H9 (cell line): Measurements from ENCODE around the gene CTNNB1. TPM values are rescaled to one million over a fixed set of nuclear protein-coding genes. Genes with fewer than 3 reads are reported as not detected.

ENCODE experiments used
- DNase-seq: peaks from one replicate; pipeline ENCODE4 v3.0.0-alpha.2; 2017
- H2AFZ ChIP-seq: one replicate; pipeline ENCODE4 v1.6.1; 2013; ENCODE audit warnings: mild to moderate bottlenecking, low read length, control low read depth, moderate library complexity
- H2AK5ac ChIP-seq: 2 replicates; pipeline ENCODE4 v1.6.1; 2013; ENCODE audit warnings: low read length, control low read depth, mixed read lengths; ENCODE audit not compliant: insufficient read length
- H2BK120ac ChIP-seq: one replicate; pipeline ENCODE4 v1.6.1; 2013; ENCODE audit warnings: low read depth, mild to moderate bottlenecking, low read length, control low read depth, inconsistent platforms; ENCODE audit not compliant: poor library complexity, severe bottlenecking
- H2BK12ac ChIP-seq: 2 replicates; pipeline ENCODE4 v1.6.1; 2013; ENCODE audit warnings: low read length, control low read depth, mixed read lengths, low read depth; ENCODE audit not compliant: insufficient read length
- H2BK15ac ChIP-seq: 2 replicates; pipeline ENCODE4 v1.6.1; 2013; ENCODE audit warnings: low read depth, low read length, control low read depth
- H2BK20ac ChIP-seq: one replicate; pipeline ENCODE4 v1.6.1; 2013; ENCODE audit warnings: low read depth, mild to moderate bottlenecking, low read length, control low read depth, inconsistent platforms; ENCODE audit not compliant: poor library complexity, severe bottlenecking
- H2BK5ac ChIP-seq: 2 replicates; pipeline ENCODE4 v1.6.1; 2013; ENCODE audit warnings: low read length, control low read depth, mixed read lengths; ENCODE audit not compliant: insufficient read length
- H3K14ac ChIP-seq: 2 replicates; pipeline ENCODE4 v1.6.1; 2013; ENCODE audit warnings: low read length, control low read depth; ENCODE audit not compliant: insufficient read depth
- H3K18ac ChIP-seq: 2 replicates; pipeline ENCODE4 v1.6.1; 2013; ENCODE audit warnings: low read depth, mild to moderate bottlenecking, mixed read lengths, low read length, control low read depth; ENCODE audit not compliant: insufficient read length
- H3K23ac ChIP-seq: 2 replicates; pipeline ENCODE4 v1.6.1; 2013; ENCODE audit warnings: low read length, control low read depth, mixed read lengths, low read depth; ENCODE audit not compliant: insufficient read length
- H3K23me2 ChIP-seq: 2 replicates; pipeline ENCODE4 v1.6.1; 2013; ENCODE audit warnings: low read depth, mild to moderate bottlenecking, mixed read lengths, low read length, control low read depth; ENCODE audit not compliant: insufficient read length, poor library complexity, severe bottlenecking
- H3K27ac ChIP-seq: 2 replicates; pipeline ENCODE4 v1.5.1; 2013; ENCODE audit warnings: low read length, control low read depth, mixed read lengths, low read depth; ENCODE audit not compliant: insufficient read length
- H3K27me3 ChIP-seq: 2 replicates; pipeline ENCODE4 v1.6.1; 2013; ENCODE audit warnings: low read length, control low read depth, inconsistent platforms; ENCODE audit not compliant: insufficient read depth
- H3K4ac ChIP-seq: 2 replicates; pipeline ENCODE4 v1.6.1; 2013; ENCODE audit warnings: low read depth, mild to moderate bottlenecking, control low read depth, inconsistent platforms, low read length, moderate library complexity
- H3K4me1 ChIP-seq: 2 replicates; pipeline ENCODE4 v1.6.1; 2013; ENCODE audit warnings: low read length, control low read depth, inconsistent platforms; ENCODE audit not compliant: insufficient read depth
- H3K4me2 ChIP-seq: 2 replicates; pipeline ENCODE4 v1.6.1; 2013; ENCODE audit warnings: low read length, control low read depth, mixed read lengths; ENCODE audit not compliant: insufficient read length, insufficient read depth
- H3K56ac ChIP-seq: 2 replicates; pipeline ENCODE4 v1.6.1; 2013; ENCODE audit warnings: low read depth, mild to moderate bottlenecking, mixed read lengths, low read length, control low read depth; ENCODE audit not compliant: insufficient read length
- H3K79me1 ChIP-seq: 2 replicates; pipeline ENCODE4 v1.6.1; 2013; ENCODE audit warnings: low read depth, mild to moderate bottlenecking, moderate library complexity, low read length, control low read depth, inconsistent platforms; ENCODE audit not compliant: insufficient read depth, poor library complexity, severe bottlenecking
- H3K79me2 ChIP-seq: 2 replicates; pipeline ENCODE4 v1.6.1; 2013; ENCODE audit warnings: low read length, control low read depth, inconsistent platforms; ENCODE audit not compliant: insufficient read depth
- H3K9ac ChIP-seq: 2 replicates; pipeline ENCODE4 v1.6.1; 2013; ENCODE audit warnings: low read length, control low read depth, mixed read lengths; ENCODE audit not compliant: insufficient read length; ENCODE audit errors: extremely low read depth
- H3K9me3 ChIP-seq: one replicate; pipeline ENCODE4 v1.6.1; 2013; ENCODE audit warnings: low read depth, low read length, inconsistent platforms; ENCODE audit not compliant: control insufficient read depth
- H3T11ph ChIP-seq: one replicate; pipeline ENCODE4 v1.6.1; 2013; ENCODE audit warnings: mild to moderate bottlenecking, low read length, control low read depth, inconsistent platforms
- H4K20me1 ChIP-seq: one replicate; pipeline ENCODE4 v1.6.1; 2013; ENCODE audit not compliant: control insufficient read depth, insufficient read length, insufficient read depth
- H4K5ac ChIP-seq: 2 replicates; pipeline ENCODE4 v1.6.1; 2013; ENCODE audit warnings: low read depth, mild to moderate bottlenecking, mixed read lengths, low read length, control low read depth; ENCODE audit not compliant: insufficient read length
- H4K8ac ChIP-seq: replicated peaks from 2 replicates; pipeline ENCODE4 v1.6.1; 2013; ENCODE audit warnings: low read length, control low read depth, mixed read lengths, low read depth; ENCODE audit not compliant: insufficient read length
- H4K91ac ChIP-seq: 2 replicates; pipeline ENCODE4 v1.6.1; 2013; ENCODE audit warnings: low read depth, mild to moderate bottlenecking, moderate library complexity, mixed read lengths, low read length, control low read depth; ENCODE audit not compliant: insufficient read length
- H3K27ac Mint-ChIP-seq, 3 experiments: 2 replicates in 2 of 3; 3 replicates in 1 of 3; pipeline ENCODE4 v1.8.0; 2020 to 2021; ENCODE audit warnings: mixed read lengths in 3 of 3, mild to moderate bottlenecking in 1 of 3, moderate library complexity in 1 of 3
- H3K27me3 Mint-ChIP-seq: 2 replicates; pipeline ENCODE4 v1.8.0; 2021; ENCODE audit warnings: low read depth, mild to moderate bottlenecking, moderate library complexity, mixed read lengths
- H3K36me3 Mint-ChIP-seq, 3 experiments: 2 replicates in 2 of 3; 3 replicates in 1 of 3; pipeline ENCODE4 v1.8.0; 2020 to 2021; ENCODE audit warnings: low read depth in 3 of 3, mixed read lengths in 3 of 3; ENCODE audit not compliant: insufficient read depth in 1 of 3
- H3K4me1 Mint-ChIP-seq, 2 experiments: 2 replicates each; pipeline ENCODE4 v1.8.0; 2020; ENCODE audit warnings: mixed read lengths in 2 of 2
- H3K4me3 Mint-ChIP-seq, 2 experiments: 2 replicates in 1 of 2; 3 replicates in 1 of 2; pipeline ENCODE4 v1.8.0; 2020 to 2021; ENCODE audit warnings: mild to moderate bottlenecking in 2 of 2, mixed read lengths in 2 of 2, moderate library complexity in 1 of 2
- H3K9me3 Mint-ChIP-seq, 2 experiments: 2 replicates in 1 of 2; 3 replicates in 1 of 2; pipeline ENCODE4 v1.8.0; 2020; ENCODE audit warnings: mild to moderate bottlenecking in 2 of 2, mixed read lengths in 2 of 2, moderate library complexity in 1 of 2
- WGBS: extraction: QIAGEN DNeasy Blood & Tissue Kit; methylation state at CpG from one replicate; pipeline ENCODE4 v1.1.7; 2013; ENCODE audit warnings: missing lambda C conversion rate, low lambda C conversion rate, mixed read lengths; ENCODE audit not compliant: insufficient read length; ENCODE audit errors: extremely low coverage; 5-methylcytosine and 5-hydroxymethylcytosine counted together
- total RNA-seq: library from RNA; stranded (reverse); gene quantifications from 2 replicates; pipeline ENCODE4 v1.2.1, GENCODE V29; 2021
- TF ChIP-seq, protein P1 (sequence below): fragments of 200-600 bp; sonication (generic); conservative IDR thresholded peaks from 3 replicates; pipeline ENCODE4 v1.8.0; 2021; ENCODE audit warnings: antibody characterized with exemption, mild to moderate bottlenecking

Gene CTNNB1
- total RNA-seq, 1 experiment from 2014 or later: 500 TPM

DNA sequence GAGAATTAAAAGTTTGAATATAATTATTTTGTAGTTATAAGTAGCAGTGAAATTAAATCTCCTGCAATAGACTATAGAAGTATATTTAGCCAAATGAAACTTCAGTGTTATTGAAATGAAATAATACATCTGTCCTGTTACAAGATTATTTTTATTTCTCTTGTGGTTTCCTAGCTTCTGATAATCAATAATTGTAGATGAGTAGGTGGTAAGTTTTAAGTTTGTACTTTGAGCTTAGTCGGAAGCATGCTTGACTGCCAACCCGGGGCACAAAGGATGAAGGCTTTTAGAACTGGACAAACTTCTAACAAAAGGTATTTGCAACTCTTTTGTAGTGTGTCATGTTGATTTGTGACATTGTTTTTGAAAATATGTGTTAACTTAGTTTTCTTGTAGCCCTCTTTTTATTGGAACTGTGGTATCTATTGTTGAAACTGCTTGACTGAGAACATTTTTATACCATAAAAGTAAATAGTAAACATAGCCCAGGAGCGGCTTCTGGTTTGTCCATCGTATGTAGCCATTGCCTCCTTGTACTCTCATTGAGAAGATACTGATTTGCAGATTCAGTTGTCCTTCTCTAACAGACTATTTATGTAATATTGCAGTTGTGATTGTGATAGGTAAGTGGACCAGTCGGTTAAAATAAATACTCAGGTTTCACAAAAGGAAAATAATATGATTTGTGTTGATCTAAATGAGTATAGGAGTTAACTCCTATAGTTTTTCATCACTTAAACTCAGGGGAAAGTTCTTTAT is 2.9 kb downstream of the CTNNB1 start:
- Histone ChIP-seq H3K79me1 (no peaks in the 10 kb centered on the region), H3K14ac (no peak overlapping the region), H3K56ac (no peak overlapping the region), H4K20me1 (no peaks in the 10 kb centered on the region), H4K8ac (no peak overlapping the region), H3K4ac (no peak overlapping the region), H4K5ac (no peak overlapping the region), H3K9me3 (no peaks in the 10 kb centered on the region), H2BK15ac (no peak overlapping the region), H3K18ac (no peak overlapping the region), H3K27ac (no peak overlapping the region), H2AK5ac (no peak overlapping the region), H3K4me2 (peak overlapping the region; percentile 63), H3K79me2 (peaks cover 56% of the 10 kb centered on the region), H3K4me1 (peaks cover 5% of the 10 kb centered on the region; the same call in 1 of the 2 replicates), H2AFZ (no peak overlapping the region), H3K27me3 (no peaks in the 10 kb centered on the region), H3K23ac (no peak overlapping the region), H2BK20ac (no peak overlapping the region), H3T11ph (no peak overlapping the region), H4K91ac (no peak overlapping the region), H2BK5ac (no peak overlapping the region), H2BK120ac (no peak overlapping the region), H2BK12ac (no peak overlapping the region), H3K23me2 (peaks cover 22% of the 10 kb centered on the region), H3K9ac (no peak overlapping the region)
- no CpG with 5 or more reads among the region's 5 CpGs for WGBS
- H3K27ac Mint-ChIP-seq: peak overlapping the region in 1 of 3 experiments; percentile 90; a peak in 2 of 7 replicates
- no peaks in the 10 kb centered on the region for H3K9me3 Mint-ChIP-seq
- H3K4me1 Mint-ChIP-seq: peaks cover 55 to 65% of the 10 kb centered on the region in 2 experiments
- no peaks in the 10 kb centered on the region; the same call in 1 of the 2 replicates for H3K27me3 Mint-ChIP-seq
- peaks cover 3 to 9% (median 7%) of the 10 kb centered on the region in 3 experiments; a peak in 5 of 7 replicates for H3K36me3 Mint-ChIP-seq
- TF ChIP-seq, protein P1, sequence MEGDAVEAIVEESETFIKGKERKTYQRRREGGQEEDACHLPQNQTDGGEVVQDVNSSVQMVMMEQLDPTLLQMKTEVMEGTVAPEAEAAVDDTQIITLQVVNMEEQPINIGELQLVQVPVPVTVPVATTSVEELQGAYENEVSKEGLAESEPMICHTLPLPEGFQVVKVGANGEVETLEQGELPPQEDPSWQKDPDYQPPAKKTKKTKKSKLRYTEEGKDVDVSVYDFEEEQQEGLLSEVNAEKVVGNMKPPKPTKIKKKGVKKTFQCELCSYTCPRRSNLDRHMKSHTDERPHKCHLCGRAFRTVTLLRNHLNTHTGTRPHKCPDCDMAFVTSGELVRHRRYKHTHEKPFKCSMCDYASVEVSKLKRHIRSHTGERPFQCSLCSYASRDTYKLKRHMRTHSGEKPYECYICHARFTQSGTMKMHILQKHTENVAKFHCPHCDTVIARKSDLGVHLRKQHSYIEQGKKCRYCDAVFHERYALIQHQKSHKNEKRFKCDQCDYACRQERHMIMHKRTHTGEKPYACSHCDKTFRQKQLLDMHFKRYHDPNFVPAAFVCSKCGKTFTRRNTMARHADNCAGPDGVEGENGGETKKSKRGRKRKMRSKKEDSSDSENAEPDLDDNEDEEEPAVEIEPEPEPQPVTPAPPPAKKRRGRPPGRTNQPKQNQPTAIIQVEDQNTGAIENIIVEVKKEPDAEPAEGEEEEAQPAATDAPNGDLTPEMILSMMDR: no peak
- DNase-seq: no peak
- peak overlapping the region; percentile 78 to 93 for H3K4me3 Mint-ChIP-seq
